Measurements from ENCODE around the gene CPNE5. TPM values are rescaled to one million over a fixed set of nuclear protein-coding genes. Genes with fewer than 3 reads are reported as not detected.

The CPNE5 gene
- total RNA-seq, 1 donor from 2014 or later: 2.3 TPM

DNA sequence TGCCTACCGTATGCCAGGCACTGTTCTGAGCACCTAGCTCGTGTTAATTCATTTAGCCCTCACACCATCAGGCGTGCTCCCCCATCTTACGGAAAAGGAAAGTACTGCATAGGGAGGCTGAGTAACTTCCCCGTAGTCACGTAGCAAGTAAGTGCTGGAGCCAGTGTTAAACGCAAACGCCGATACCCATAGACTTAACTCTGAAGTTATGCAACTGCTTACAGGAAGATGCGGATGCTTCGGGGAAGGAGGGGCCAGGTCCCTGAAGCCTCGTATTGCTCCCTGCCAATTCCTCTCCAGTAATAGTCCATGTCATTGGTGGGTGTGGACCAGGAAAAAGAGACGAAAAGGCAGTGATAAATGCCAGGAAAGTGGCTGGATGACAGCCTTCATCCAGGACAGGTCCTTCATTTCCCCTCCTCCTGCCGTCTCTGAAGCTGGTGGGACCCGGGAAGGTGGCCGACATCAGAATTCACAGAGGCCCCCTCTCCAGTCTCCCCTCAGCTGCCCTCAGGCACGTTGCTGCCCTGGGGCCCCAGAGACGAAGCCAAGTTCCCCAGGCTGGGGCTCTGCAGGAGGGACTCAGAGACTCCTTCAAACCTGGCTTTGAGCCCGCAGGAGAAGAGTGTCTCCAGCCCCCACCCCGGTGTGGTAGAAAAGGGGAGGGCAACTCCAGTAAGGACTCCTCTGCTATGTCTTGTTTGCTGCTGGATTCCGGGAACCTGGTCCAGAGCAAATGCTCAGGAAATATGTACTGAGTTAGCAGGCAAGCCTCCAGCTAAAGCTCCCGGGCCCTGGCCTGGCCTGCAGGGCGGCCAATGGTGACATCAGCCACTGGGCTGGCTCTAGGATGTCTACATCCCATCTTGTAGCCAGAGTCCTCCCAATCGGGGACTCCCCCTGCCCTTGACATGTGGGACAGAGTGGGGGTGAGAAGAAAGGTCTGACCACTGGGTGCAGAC lies 103.9 kb downstream of the CPNE5 start:
- TF ChIP-seq, protein P1, sequence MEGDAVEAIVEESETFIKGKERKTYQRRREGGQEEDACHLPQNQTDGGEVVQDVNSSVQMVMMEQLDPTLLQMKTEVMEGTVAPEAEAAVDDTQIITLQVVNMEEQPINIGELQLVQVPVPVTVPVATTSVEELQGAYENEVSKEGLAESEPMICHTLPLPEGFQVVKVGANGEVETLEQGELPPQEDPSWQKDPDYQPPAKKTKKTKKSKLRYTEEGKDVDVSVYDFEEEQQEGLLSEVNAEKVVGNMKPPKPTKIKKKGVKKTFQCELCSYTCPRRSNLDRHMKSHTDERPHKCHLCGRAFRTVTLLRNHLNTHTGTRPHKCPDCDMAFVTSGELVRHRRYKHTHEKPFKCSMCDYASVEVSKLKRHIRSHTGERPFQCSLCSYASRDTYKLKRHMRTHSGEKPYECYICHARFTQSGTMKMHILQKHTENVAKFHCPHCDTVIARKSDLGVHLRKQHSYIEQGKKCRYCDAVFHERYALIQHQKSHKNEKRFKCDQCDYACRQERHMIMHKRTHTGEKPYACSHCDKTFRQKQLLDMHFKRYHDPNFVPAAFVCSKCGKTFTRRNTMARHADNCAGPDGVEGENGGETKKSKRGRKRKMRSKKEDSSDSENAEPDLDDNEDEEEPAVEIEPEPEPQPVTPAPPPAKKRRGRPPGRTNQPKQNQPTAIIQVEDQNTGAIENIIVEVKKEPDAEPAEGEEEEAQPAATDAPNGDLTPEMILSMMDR (IDR thresholded peaks at IDR 0.05): no peak
- no peaks in the 10 kb centered on the region for H3K9me3 ChIP-seq
- peak; percentile 80 for ATAC-seq
- H3K36me3 ChIP-seq: no peaks in the 10 kb centered on the region
- intact Hi-C loops (cut with DNase I): no loop called here
- peak overlapping the region; percentile 24 for H3K4me3 ChIP-seq
- H3K4me1 ChIP-seq: peaks cover 17% of the 10 kb centered on the region
- H3K27ac ChIP-seq: peak overlapping the region; percentile 77
- peak; percentile 83 for DNase-seq
- H3K27me3 ChIP-seq: no peaks in the 10 kb centered on the region

DNA sequence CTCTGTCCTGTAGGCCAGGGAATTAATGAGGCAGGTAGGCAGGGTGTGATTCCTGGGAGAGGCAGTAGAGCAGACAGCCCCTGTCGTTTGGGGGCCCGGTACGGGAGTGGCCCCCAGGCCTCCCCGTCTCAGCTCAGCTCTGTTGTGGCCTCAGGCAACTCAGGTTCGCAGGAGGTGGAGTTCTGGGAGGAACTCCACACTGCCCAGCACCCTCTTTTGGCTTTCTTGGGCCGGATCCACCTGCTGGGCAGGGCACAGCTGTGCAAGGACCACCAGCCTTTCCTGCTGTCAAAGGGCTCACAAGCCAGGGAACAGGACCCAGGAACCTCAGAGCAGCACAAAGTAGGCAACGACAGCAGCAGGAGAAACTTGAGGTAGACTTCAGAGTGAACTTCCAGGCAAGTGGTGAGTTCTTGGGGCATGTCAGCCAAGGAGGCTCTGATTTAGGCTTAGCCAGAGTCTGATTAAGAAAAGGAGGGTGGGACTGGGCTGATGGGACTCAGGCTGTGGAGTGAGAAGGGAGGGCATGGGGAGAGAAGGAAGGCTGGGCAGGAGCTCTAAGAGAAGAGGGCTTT lies 104.7 kb downstream of the CPNE5 start:
- no peaks in the 10 kb centered on the region for H3K9me3 ChIP-seq
- DNase-seq (no peak), ATAC-seq (no peak)
- H3K36me3 ChIP-seq: no peaks in the 10 kb centered on the region
- TF ChIP-seq, protein P1 (IDR thresholded peaks at IDR 0.05): no peak
- no peak overlapping the region for H3K4me3 ChIP-seq
- intact Hi-C loops (cut with DNase I): no loop called here
- H3K27ac ChIP-seq: peak overlapping the region; percentile 77
- no peaks in the 10 kb centered on the region for H3K27me3 ChIP-seq
- H3K4me1 ChIP-seq: peaks cover 17% of the 10 kb centered on the region

DNA sequence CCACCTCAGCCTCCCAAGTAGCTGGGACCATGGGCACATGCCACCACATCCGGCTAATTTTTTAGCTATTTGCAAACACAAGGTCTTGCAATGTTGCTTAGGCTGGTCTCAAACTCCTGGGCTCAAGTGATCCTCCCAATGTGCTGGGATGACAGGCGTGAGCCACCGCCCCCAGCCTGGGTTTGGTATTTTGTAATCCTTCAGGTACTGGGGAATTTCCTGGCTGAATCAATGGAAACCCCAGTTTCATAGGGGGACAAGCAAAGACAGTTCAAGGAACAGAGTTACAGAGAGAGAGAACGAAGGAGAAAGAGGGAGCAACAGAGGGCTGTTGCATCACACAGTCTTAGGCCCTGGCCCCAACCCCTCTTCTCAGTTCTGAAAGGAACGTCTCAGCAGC lies 105.9 kb downstream of the CPNE5 start:
- peaks cover 17% of the 10 kb centered on the region for H3K4me1 ChIP-seq
- no peak overlapping the region for H3K27ac ChIP-seq
- intact Hi-C loops (cut with DNase I): no loop called here
- H3K9me3 ChIP-seq: no peaks in the 10 kb centered on the region
- no peaks in the 10 kb centered on the region for H3K36me3 ChIP-seq
- H3K27me3 ChIP-seq: no peaks in the 10 kb centered on the region
- H3K4me3 ChIP-seq: no peak overlapping the region
- TF ChIP-seq, protein P1 (IDR thresholded peaks at IDR 0.05): no peak
- ATAC-seq (no peak), DNase-seq (no peak)

DNA sequence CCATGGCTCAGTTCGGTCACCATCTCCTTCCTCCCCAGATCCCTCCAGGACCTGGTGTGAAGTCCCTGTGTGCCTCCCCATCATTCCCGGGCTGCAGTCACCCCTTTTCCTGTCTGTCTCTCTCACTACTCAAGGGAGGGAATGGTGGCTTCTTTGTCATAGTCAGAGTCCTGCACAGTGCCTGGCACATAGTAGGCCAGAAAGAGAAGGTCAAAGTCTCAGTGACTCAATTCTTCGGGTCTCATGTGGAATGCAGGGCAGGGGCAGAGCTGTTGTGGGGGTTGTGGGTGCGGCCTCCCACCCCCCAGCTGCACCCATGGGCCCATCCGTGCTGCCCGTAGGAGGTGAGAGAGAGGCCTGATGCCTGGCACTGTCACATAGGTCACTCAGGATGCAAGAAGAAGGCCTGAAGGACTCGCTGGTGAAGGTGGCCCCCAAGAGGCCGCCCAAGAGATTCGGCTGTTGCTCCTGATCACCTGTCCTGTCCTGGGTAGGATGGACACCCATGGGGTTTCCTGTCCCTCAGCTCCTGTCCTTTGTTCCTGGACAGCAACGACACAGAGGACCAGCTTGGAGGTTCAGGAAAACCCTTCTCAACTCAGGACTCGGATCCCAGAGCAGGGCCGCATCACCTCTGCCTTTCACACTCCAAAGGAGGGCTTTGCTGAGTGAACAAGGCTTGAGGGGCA lies 107.5 kb downstream of the CPNE5 start:
- TF ChIP-seq, protein P1 (IDR thresholded peaks at IDR 0.05): no peak
- Histone ChIP-seq H3K27ac (no peak overlapping the region), H3K9me3 (no peaks in the 10 kb centered on the region), H3K36me3 (no peaks in the 10 kb centered on the region), H3K4me3 (no peak overlapping the region), H3K4me1 (peaks cover 17% of the 10 kb centered on the region), H3K27me3 (no peaks in the 10 kb centered on the region)
- ATAC-seq (no peak), DNase-seq (no peak)
- intact Hi-C loops (cut with DNase I): no loop called here

DNA sequence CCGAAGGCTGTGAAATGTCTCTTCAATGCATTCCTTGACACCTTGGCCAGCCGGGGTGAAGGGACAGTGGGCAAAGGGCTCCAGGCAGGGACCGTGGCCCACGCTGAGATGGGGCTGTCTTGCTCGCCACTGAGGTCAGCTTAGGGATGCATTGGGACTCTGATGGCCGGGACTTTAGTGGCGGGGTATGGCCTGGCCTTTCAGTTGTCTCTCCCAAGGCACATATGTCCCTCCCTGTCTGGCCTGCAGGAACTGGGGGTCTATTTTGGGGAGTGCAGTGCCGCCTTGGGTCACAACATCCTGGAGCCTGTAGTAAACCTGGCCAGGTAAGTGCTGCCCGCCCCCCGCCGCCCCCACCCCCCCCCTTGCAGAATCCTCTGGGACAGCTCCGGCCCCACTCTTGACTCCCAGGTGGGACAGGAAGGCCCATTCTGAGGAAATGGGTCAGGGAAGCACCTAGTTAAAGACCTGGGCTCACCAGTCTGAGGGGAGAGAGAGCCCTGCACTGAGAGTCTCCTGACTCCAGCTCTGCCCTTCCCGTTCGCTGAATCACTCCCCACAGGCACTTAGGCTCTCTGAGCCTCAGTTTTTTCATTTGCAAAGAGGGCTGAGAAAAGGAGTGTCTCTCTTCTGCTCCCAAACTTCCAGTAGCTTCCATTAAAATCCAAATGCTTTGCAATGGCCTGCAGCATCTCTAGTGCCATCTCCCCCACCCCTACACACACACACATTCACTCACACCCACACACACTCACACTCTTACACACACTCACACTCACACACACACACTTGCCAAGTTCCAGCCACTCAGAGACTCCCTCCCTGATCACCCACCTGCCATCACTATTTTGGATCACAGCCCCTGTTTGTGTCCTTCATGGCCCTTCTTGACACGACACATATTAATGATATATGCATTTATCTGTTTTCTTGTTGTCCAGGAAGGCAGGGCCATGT lies 108.5 kb downstream of the CPNE5 start:
- H3K4me1 ChIP-seq: peaks cover 12% of the 10 kb centered on the region

More for the DNA sequence above, 108.5 kb downstream of the CPNE5 start:
- TF ChIP-seq, protein P1 (IDR thresholded peaks at IDR 0.05): no peak
- peak; percentile 16 for DNase-seq
- intact Hi-C loops (cut with DNase I): no loop called here
- Histone ChIP-seq H3K27me3 (no peaks in the 10 kb centered on the region), H3K4me3 (no peak overlapping the region), H3K27ac (no peak overlapping the region), H3K36me3 (no peaks in the 10 kb centered on the region), H3K9me3 (no peaks in the 10 kb centered on the region)
- ATAC-seq: no peak
